ENCODE data around the gene OXTR. TPM values are rescaled to one million over a fixed set of nuclear protein-coding genes. Genes with fewer than 3 reads are reported as not detected.

Gene OXTR
- polyA plus RNA-seq, 4 donors = 0.22 to 0.93 (median 0.39) TPM; not detected in 1

DNA sequence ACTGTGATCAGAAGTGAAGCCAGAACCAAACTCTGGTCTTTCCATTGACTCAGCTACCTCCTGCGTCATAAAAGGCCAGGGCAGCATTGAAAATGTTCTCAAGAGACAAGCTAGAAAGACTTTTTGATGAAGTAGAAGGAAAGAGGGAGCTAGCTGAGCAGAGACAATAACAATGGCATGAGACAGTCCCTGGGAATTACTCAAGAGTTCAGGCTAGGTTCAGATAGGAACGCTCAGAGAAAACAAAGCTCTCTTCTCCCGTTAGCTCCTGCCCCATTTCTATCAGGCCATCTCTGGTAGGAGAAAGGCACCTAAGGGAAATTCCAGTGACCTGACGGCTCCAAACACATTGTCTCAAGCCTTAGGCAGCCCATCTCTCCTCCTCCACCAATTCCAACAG is 7.0 kb upstream of the OXTR start:
- H3K4me1 ChIP-seq (ENCODE audit: control insufficient read depth in 3 of 3, insufficient read depth in 2 of 3, low read depth in 1 of 3, low read length in 2 of 3) = no peaks in the 10 kb centered on the region
- FAIRE-seq (no peak), DNase-seq (no peak)
- no peaks in the 10 kb centered on the region for H3K9me3 ChIP-seq (ENCODE audit: control insufficient read depth in 2 of 2, insufficient read depth in 1 of 2, low read depth in 1 of 2, low read length in 1 of 2)
- no peak overlapping the region for H3K4me3 ChIP-seq (ENCODE audit: low read depth in 1 of 3, low read length in 3 of 3)
- H3K27ac ChIP-seq (ENCODE audit: low read depth in 1 of 3, low read length in 2 of 3) = no peak overlapping the region
- WGBS, 3 donors = 59 to 82% (median 63%) methylated on average over 4 of the region's 4 CpGs
- H3K27me3 ChIP-seq (ENCODE audit: control insufficient read depth in 3 of 3, insufficient read depth in 3 of 3, low read length in 3 of 3) = no peaks in the 10 kb centered on the region
- H3K36me3 ChIP-seq (ENCODE audit: control insufficient read depth in 3 of 3, insufficient read depth in 2 of 3, low read depth in 1 of 3, low read length in 3 of 3) = no peaks in the 10 kb centered on the region

DNA sequence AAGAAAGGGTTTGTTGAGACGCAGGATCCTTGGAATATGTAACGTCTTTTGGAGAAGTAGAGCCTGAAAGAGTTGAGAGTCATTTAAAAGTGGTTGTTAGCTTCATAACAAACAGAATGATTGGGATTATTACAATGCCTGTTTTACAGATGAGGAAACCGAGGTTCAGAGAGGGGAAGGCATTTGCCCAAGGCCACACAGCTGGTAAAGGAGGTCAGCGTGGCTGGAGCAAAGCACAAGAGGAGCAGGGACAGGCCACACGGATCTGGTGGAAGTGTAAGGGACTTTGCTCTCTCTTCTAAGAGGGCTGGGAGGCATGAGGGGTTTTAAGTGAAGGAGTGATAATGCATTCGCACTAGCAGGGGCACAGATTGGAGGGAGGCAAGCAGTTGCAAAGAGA is 6.2 kb upstream of the OXTR start:
- Histone ChIP-seq H3K27me3 (ENCODE audit: control insufficient read depth in 3 of 3, insufficient read depth in 3 of 3, low read length in 3 of 3) (peaks cover 0 to under 1% (median 0%) of the 10 kb centered on the region in 3 donors), H3K36me3 (ENCODE audit: control insufficient read depth in 3 of 3, insufficient read depth in 2 of 3, low read depth in 1 of 3, low read length in 3 of 3) (no peaks in the 10 kb centered on the region), H3K4me1 (ENCODE audit: control insufficient read depth in 3 of 3, insufficient read depth in 2 of 3, low read depth in 1 of 3, low read length in 2 of 3) (no peaks in the 10 kb centered on the region), H3K9me3 (ENCODE audit: control insufficient read depth in 2 of 2, insufficient read depth in 1 of 2, low read depth in 1 of 2, low read length in 1 of 2) (no peaks in the 10 kb centered on the region), H3K4me3 (ENCODE audit: low read depth in 1 of 3, low read length in 3 of 3) (no peak overlapping the region), H3K27ac (ENCODE audit: low read depth in 1 of 3, low read length in 2 of 3) (no peak overlapping the region)
- DNase-seq (no peak), FAIRE-seq (no peak)
- WGBS, 3 donors = 88 to 90% (median 88%) methylated on average over 6 of the region's 6 CpGs

DNA sequence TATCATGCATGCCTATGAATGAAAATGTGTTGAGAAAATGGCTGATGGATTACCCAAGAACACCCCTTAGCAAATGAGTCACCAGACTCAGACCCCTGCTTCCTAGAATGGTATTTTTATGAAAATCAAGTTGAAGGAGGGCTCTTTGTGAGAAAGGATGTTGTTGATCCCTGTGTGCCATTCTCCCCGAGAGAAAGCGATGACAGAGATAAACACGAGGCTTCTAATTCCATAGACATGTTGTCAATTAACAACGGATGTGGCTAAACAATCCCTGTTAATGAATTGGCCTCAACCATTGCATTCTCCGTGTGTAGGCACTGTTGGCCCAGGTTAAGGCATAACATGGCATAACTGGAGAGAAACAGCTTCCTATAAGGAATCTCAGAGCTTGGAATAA is 5.8 kb upstream of the OXTR start:
- no peak for DNase-seq
- Histone ChIP-seq H3K27me3 (ENCODE audit: control insufficient read depth in 3 of 3, insufficient read depth in 3 of 3, low read length in 3 of 3) (peaks cover 0 to 4% (median 0%) of the 10 kb centered on the region in 3 donors), H3K36me3 (ENCODE audit: control insufficient read depth in 3 of 3, insufficient read depth in 2 of 3, low read depth in 1 of 3, low read length in 3 of 3) (no peaks in the 10 kb centered on the region), H3K4me3 (ENCODE audit: low read depth in 1 of 3, low read length in 3 of 3) (no peak overlapping the region), H3K9me3 (ENCODE audit: control insufficient read depth in 2 of 2, insufficient read depth in 1 of 2, low read depth in 1 of 2, low read length in 1 of 2) (peaks cover 0 to under 1% of the 10 kb centered on the region in 2 donors), H3K27ac (ENCODE audit: low read depth in 1 of 3, low read length in 2 of 3) (no peak overlapping the region), H3K4me1 (ENCODE audit: control insufficient read depth in 3 of 3, insufficient read depth in 2 of 3, low read depth in 1 of 3, low read length in 2 of 3) (no peaks in the 10 kb centered on the region)
- WGBS, 3 donors = 83 to 89% (median 86%) methylated on average over 5 of the region's 5 CpGs
- no peak for FAIRE-seq

DNA sequence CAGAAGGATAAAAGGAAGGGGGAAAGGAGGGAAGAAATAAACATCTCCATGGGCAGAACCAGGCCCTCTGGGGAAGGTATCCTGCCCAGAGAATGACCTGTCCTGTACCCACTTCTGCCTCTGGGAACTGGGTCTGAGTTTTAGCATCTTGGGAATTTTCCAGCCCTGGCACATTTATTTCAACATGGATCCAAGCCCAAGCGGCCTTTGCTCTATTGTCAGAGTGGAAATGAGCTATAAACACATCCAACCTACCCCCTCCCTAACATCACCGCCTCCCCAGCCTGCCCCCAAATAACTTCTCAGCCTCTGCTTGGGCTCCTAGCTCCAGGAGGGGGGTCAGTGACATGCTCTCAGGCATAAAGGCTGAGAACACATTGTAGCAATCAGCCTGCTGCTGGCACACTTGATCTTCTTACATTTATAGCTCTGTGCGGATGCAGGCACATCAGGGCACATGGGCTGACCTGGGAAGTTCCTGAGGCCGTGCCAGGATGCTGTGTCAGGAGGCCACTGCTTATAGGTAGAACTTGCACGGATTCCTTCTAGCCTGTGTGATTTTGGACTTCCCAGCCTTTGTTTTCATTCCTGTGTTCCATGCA is 4.6 kb upstream of the OXTR start:
- Histone ChIP-seq H3K36me3 (ENCODE audit: control insufficient read depth in 3 of 3, insufficient read depth in 2 of 3, low read depth in 1 of 3, low read length in 3 of 3) (no peaks in the 10 kb centered on the region), H3K27ac (ENCODE audit: low read depth in 1 of 3, low read length in 2 of 3) (no peak overlapping the region), H3K27me3 (ENCODE audit: control insufficient read depth in 3 of 3, insufficient read depth in 3 of 3, low read length in 3 of 3) (peaks cover 0 to 12% (median 2%) of the 10 kb centered on the region in 3 donors), H3K9me3 (ENCODE audit: control insufficient read depth in 2 of 2, insufficient read depth in 1 of 2, low read depth in 1 of 2, low read length in 1 of 2) (peaks cover 0 to 2% of the 10 kb centered on the region in 2 donors), H3K4me3 (ENCODE audit: low read depth in 1 of 3, low read length in 3 of 3) (no peak overlapping the region), H3K4me1 (ENCODE audit: control insufficient read depth in 3 of 3, insufficient read depth in 2 of 3, low read depth in 1 of 3, low read length in 2 of 3) (peaks cover 0 to 2% (median 0%) of the 10 kb centered on the region in 3 donors)
- FAIRE-seq = no peak
- DNase-seq = no peak
- WGBS, 3 donors = 82 to 91% (median 90%) methylated on average over 5 of the region's 5 CpGs

DNA sequence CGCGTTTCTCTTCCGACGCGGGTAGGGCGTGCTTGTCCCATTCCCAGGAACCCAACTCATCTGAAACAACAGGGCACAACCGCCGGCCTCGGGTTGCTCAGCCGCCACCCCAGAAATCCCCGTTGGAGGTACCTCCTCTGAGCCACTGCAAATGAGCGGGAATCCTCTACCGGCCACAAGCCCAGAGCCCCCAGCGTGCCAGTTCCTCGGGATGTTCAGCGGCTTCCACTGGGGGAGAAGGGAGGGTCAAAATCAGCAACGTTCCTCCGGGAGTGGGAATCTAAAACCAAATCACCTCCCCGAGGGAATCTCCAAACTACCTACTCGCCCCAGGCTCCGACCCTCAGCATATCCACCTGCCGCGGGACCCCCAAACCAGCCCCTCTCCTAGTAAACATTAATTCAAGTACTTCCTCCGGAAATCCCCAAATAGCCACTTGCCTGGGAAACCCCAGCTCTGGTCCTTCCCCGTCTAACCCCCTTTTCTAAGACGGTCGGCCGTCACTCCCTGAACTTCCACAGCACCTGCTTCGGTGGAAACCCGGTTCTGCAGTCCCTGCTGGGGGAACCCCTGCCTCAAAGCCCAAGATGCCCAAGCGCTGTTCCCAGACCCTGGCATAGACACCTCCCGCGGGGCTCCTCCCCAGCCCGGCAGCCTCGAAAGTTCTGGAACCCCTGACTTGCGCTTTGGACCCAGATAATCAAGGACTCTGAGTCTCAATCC is 887 bp downstream of the OXTR start:
- peak overlapping the region in 2 of 3 donors; percentile 8 to 31 for H3K4me3 ChIP-seq (ENCODE audit: low read depth in 1 of 3, low read length in 3 of 3)
- peaks cover 0 to 11% (median 0%) of the 10 kb centered on the region in 3 donors for H3K4me1 ChIP-seq (ENCODE audit: control insufficient read depth in 3 of 3, insufficient read depth in 2 of 3, low read depth in 1 of 3, low read length in 2 of 3)
- peaks cover 0 to 2% of the 10 kb centered on the region in 2 donors for H3K9me3 ChIP-seq (ENCODE audit: control insufficient read depth in 2 of 2, insufficient read depth in 1 of 2, low read depth in 1 of 2, low read length in 1 of 2)
- DNase-seq (peak in 1 of 2 donors; percentile 40), FAIRE-seq (no peak)
- WGBS, 3 donors = 4 to 8% (median 7%) methylated on average over 36 of the region's 36 CpGs
- H3K36me3 ChIP-seq (ENCODE audit: control insufficient read depth in 3 of 3, insufficient read depth in 2 of 3, low read depth in 1 of 3, low read length in 3 of 3) = no peaks in the 10 kb centered on the region
- no peak overlapping the region for H3K27ac ChIP-seq (ENCODE audit: low read depth in 1 of 3, low read length in 2 of 3)
- peaks cover 5 to 40% (median 6%) of the 10 kb centered on the region in 3 donors for H3K27me3 ChIP-seq (ENCODE audit: control insufficient read depth in 3 of 3, insufficient read depth in 3 of 3, low read length in 3 of 3)

DNA sequence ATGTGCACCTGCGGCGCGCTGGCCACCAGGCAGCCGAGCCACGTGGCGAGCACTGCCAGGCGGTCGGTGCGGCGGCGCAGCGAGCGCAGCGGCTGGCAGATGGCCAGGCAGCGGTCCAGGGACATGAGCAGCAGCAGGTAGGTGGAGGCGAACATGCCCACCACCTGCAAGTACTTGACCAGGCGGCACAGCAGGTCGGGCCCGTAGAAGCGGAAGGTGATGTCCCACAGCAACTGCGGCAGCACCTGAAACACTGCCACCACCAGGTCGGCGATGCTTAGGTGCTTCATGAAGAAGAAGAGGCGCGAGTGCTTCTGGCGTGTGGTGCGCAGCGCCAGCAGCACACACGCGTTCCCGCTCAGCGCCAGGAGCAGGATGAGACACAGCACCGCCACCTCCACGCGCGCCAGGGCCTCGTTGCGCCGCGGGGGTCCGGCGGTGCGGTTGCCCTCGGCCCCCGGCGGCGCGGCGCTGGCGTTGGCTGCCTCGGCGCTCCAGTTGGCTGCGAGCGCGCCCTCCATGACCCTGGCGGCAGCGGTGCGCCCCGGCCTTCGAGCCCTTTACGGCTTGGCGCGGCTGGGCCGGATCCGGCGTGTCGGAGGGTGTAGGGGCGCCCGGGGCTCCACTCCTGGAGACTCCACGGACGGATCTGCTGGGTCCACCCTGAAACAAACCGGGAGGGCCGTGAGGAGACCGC is 1.6 kb downstream of the OXTR start:
- Histone ChIP-seq H3K36me3 (ENCODE audit: control insufficient read depth in 3 of 3, insufficient read depth in 2 of 3, low read depth in 1 of 3, low read length in 3 of 3) (no peaks in the 10 kb centered on the region), H3K27ac (ENCODE audit: low read depth in 1 of 3, low read length in 2 of 3) (no peak overlapping the region), H3K4me3 (ENCODE audit: low read depth in 1 of 3, low read length in 3 of 3) (peak overlapping the region in 2 of 3 donors; percentile 8 to 31), H3K27me3 (ENCODE audit: control insufficient read depth in 3 of 3, insufficient read depth in 3 of 3, low read length in 3 of 3) (peaks cover 5 to 40% (median 6%) of the 10 kb centered on the region in 3 donors), H3K9me3 (ENCODE audit: control insufficient read depth in 2 of 2, insufficient read depth in 1 of 2, low read depth in 1 of 2, low read length in 1 of 2) (peaks cover 0 to 2% of the 10 kb centered on the region in 2 donors), H3K4me1 (ENCODE audit: control insufficient read depth in 3 of 3, insufficient read depth in 2 of 3, low read depth in 1 of 3, low read length in 2 of 3) (peaks cover 0 to 11% (median 0%) of the 10 kb centered on the region in 3 donors)
- 3 to 6% (median 5%) methylated on average over 64 to 74 of the region's 74 CpGs for WGBS, 3 donors
- DNase-seq (peak; percentile 50 to 88), FAIRE-seq (no peak)

DNA sequence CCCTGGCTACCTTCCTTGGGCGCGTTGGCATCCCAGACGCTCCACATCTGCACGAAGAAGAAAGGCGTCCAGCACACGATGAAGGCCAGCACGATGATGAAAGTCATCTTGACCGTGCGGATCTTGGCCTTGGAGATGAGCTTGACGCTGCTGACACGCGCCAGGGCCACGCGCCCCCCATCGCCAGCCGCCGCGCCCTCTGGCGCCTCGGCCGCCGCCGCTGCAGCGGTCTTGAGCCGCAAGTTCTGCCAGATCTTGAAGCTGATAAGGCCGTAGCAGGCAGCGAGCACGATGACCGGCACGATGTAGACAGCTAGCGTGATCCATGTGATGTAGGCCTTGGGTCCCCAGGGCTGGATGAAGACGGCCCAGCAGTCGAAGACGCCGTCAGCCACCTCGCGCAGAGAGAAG is 2.2 kb downstream of the OXTR start:
- H3K9me3 ChIP-seq (ENCODE audit: control insufficient read depth in 2 of 2, insufficient read depth in 1 of 2, low read depth in 1 of 2, low read length in 1 of 2) = peaks cover 0 to 2% of the 10 kb centered on the region in 2 donors
- peaks cover 0 to 11% (median 0%) of the 10 kb centered on the region in 3 donors for H3K4me1 ChIP-seq (ENCODE audit: control insufficient read depth in 3 of 3, insufficient read depth in 2 of 3, low read depth in 1 of 3, low read length in 2 of 3)
- H3K4me3 ChIP-seq (ENCODE audit: low read depth in 1 of 3, low read length in 3 of 3) = no peak overlapping the region
- H3K36me3 ChIP-seq (ENCODE audit: control insufficient read depth in 3 of 3, insufficient read depth in 2 of 3, low read depth in 1 of 3, low read length in 3 of 3) = no peaks in the 10 kb centered on the region
- H3K27ac ChIP-seq (ENCODE audit: low read depth in 1 of 3, low read length in 2 of 3) = no peak overlapping the region
- peaks cover 5 to 40% (median 6%) of the 10 kb centered on the region in 3 donors for H3K27me3 ChIP-seq (ENCODE audit: control insufficient read depth in 3 of 3, insufficient read depth in 3 of 3, low read length in 3 of 3)
- no peak for FAIRE-seq
- 29 to 46% (median 40%) methylated on average over 34 to 37 of the region's 37 CpGs for WGBS, 3 donors
- no peak for DNase-seq

DNA sequence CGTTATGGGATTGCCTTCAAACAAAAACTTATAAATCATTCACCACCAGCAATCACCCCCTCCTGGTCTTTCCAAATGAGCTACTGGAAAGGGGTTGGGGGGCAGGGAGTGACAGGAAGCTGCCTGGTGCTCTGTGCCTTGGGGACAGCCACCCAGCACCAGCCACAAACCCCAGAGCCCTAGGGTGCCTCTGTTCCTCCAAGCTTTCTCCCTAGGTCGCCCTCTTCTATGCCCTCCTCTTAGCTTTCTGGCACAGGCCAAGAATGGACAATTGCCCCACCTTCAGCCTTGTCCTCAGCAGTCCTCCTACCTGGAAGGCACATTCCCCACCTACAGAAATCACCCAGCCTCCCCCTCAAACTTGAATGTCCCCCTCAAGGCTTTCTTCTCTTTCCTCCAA is 3.3 kb downstream of the OXTR start:
- H3K27me3 ChIP-seq (ENCODE audit: control insufficient read depth in 3 of 3, insufficient read depth in 3 of 3, low read length in 3 of 3) = peaks cover 5 to 40% (median 6%) of the 10 kb centered on the region in 3 donors
- DNase-seq = no peak
- WGBS, 3 donors = 84 to 96% (median 88%) methylated on average over 2 of the region's 2 CpGs
- H3K27ac ChIP-seq (ENCODE audit: low read depth in 1 of 3, low read length in 2 of 3) = no peak overlapping the region
- H3K9me3 ChIP-seq (ENCODE audit: control insufficient read depth in 2 of 2, insufficient read depth in 1 of 2, low read depth in 1 of 2, low read length in 1 of 2) = peaks cover 0 to 2% of the 10 kb centered on the region in 2 donors
- H3K36me3 ChIP-seq (ENCODE audit: control insufficient read depth in 3 of 3, insufficient read depth in 2 of 3, low read depth in 1 of 3, low read length in 3 of 3) = no peaks in the 10 kb centered on the region
- FAIRE-seq = no peak
- peaks cover 0 to 11% (median 0%) of the 10 kb centered on the region in 3 donors for H3K4me1 ChIP-seq (ENCODE audit: control insufficient read depth in 3 of 3, insufficient read depth in 2 of 3, low read depth in 1 of 3, low read length in 2 of 3)
- no peak overlapping the region for H3K4me3 ChIP-seq (ENCODE audit: low read depth in 1 of 3, low read length in 3 of 3)

Measured in small intestine (tissue), 7 donors.